ENCODE data around the gene OLA1.

OLA1 gene

GRCh38 chr2:174176898-174177297 lies 71.4 kb downstream of the OLA1 start:
- no peak for DNase-seq

- DNase-seq: no peak
These were observed 73.6 kb downstream of the OLA1 start for GRCh38 chr2:174174741-174175140.

- DNase-seq: no peak
These were observed 75.5 kb downstream of the OLA1 start for GRCh38 chr2:174172802-174173355.

GRCh38 chr2:174171686-174172445 lies 76.5 kb downstream of the OLA1 start:
- DNase-seq: no peak

GRCh38 chr2:174169372-174169771 lies 79.0 kb downstream of the OLA1 start:
- no peak for DNase-seq

GRCh38 chr2:174166261-174166660 lies 82.1 kb downstream of the OLA1 start:
- DNase-seq: no peak

- no peak for DNase-seq
These were observed 86.8 kb downstream of the OLA1 start for GRCh38 chr2:174161490-174161889.

- peak; percentile 6 for DNase-seq
These were observed 90.3 kb downstream of the OLA1 start for GRCh38 chr2:174158003-174158402.

GRCh38 chr2:174157053-174157452 lies 91.3 kb downstream of the OLA1 start:
- DNase-seq: no peak

GRCh38 chr2:174153757-174154680 lies 94.3 kb downstream of the OLA1 start:
- no peak for DNase-seq

GRCh38 chr2:174149530-174149929 lies 98.8 kb downstream of the OLA1 start:
- DNase-seq: no peak

- DNase-seq: no peak
These were observed 99.5 kb downstream of the OLA1 start for GRCh38 chr2:174148833-174149232.

- DNase-seq: no peak
These were observed 102.5 kb downstream of the OLA1 start for GRCh38 chr2:174145827-174146226.

- no peak for DNase-seq
These were observed 106.0 kb downstream of the OLA1 start for GRCh38 chr2:174142290-174142689.

GRCh38 chr2:174138161-174138560 lies 110.2 kb downstream of the OLA1 start:
- DNase-seq: no peak

GRCh38 chr2:174135981-174136380 lies 112.4 kb downstream of the OLA1 start:
- no peak for DNase-seq

- no peak for DNase-seq
These were observed 123.2 kb downstream of the OLA1 start for GRCh38 chr2:174125090-174125489.

- DNase-seq: no peak
These were observed 124.2 kb downstream of the OLA1 start for GRCh38 chr2:174124181-174124580.

- no peak for DNase-seq
These were observed 126.1 kb downstream of the OLA1 start for GRCh38 chr2:174122185-174122584.

GRCh38 chr2:174121612-174122011 lies 126.7 kb downstream of the OLA1 start:
- no peak for DNase-seq

GRCh38 chr2:174121175-174121574 lies 127.2 kb downstream of the OLA1 start:
- no peak for DNase-seq

GRCh38 chr2:174120346-174120745 lies 128.0 kb downstream of the OLA1 start:
- DNase-seq: no peak

All from CD4-positive, alpha-beta T cell treated with Interferon gamma for 1 hour (primary cell).